H7 (cell line): Measurements from ENCODE around the gene HSD17B4. TPM values are rescaled to one million over a fixed set of nuclear protein-coding genes. Genes with fewer than 3 reads are reported as not detected.
"Not testable (repeated sequence)": the region's sequence is repeated elsewhere in the genome, so short reads cannot be mapped to it uniquely, and the experiment has no call there.

ENCODE experiments used
- DNase-seq: peaks from one replicate; pipeline ENCODE4 v3.0.0; 2012
- H3K27me3 ChIP-seq: 2 replicates; pipeline ENCODE4 v1.6.0; 2011; ENCODE audit warnings: mild to moderate bottlenecking, low read length; ENCODE audit not compliant: control insufficient read depth, insufficient read depth
- H3K36me3 ChIP-seq: replicated peaks from 2 replicates; pipeline ENCODE4 v1.5.1; 2011; ENCODE audit warnings: low read length; ENCODE audit not compliant: control insufficient read depth, insufficient read depth
- H3K4me3 ChIP-seq: 2 replicates; pipeline ENCODE4 v1.5.1; 2011; ENCODE audit warnings: low read depth, mild to moderate bottlenecking, control low read depth, low read length, moderate library complexity; ENCODE audit not compliant: insufficient read depth
- total RNA-seq: library from RNA; depleted of rRNA; stranded (reverse); fragments of >200 nt; shearing (Covaris generic); gene quantifications from 2 replicates; pipeline ENCODE4 v1.2.3, GENCODE V29; 2014

HSD17B4 gene
- total RNA-seq, 1 experiment from 2014 or later: 339 TPM

- not testable (repeated sequence) for H3K27me3 ChIP-seq, H3K36me3 ChIP-seq, H3K4me3 ChIP-seq, DNase-seq
Observed at GRCh38 chr5:119450627-119451026, 1.7 kb upstream of the HSD17B4 start.

- Histone ChIP-seq H3K4me3 (no peak overlapping the region), H3K36me3 (no peaks in the 10 kb centered on the region), H3K27me3 (no peaks in the 10 kb centered on the region)
- peak; percentile 40 for DNase-seq
Observed at GRCh38 chr5:119451561-119451960, 736 bp upstream of the HSD17B4 start.

- DNase-seq: no peak
- H3K27me3 ChIP-seq: no peaks in the 10 kb centered on the region
- H3K36me3 ChIP-seq: no peaks in the 10 kb centered on the region
- H3K4me3 ChIP-seq: peak overlapping the region; percentile 75; the same call in 1 of the 2 replicates
Observed at GRCh38 chr5:119452060-119452372, 281 bp upstream of the HSD17B4 start.

GRCh38 chr5:119453040-119453373, 710 bp downstream of the HSD17B4 start:
- peak; percentile 24 for DNase-seq
- H3K36me3 ChIP-seq: no peaks in the 10 kb centered on the region

DNA sequence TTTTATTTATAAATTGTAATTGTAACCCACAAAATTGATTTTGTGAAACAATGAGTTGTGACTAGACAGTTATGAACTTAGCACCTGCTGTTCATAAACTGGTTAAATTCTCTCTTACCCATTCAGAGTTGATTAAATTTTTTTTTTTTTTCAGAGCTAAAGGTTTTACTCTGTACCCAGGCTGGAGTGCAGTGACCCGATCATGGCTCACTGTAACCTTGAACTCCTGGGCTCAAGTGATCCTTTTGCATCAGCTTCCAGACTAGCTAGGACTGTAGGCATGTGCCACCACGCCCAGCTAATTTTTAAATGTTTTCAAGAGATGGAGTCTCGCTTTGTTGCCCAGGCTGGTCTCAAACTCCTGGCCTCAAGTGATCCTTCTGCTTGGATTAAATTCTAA, 1.9 kb downstream of the HSD17B4 start:
- H3K27me3 ChIP-seq: no peaks in the 10 kb centered on the region
- DNase-seq: no peak
- H3K4me3 ChIP-seq: no peak overlapping the region
- no peaks in the 10 kb centered on the region for H3K36me3 ChIP-seq

More at GRCh38 chr5:119453040-119453373, 710 bp downstream of the HSD17B4 start:
- H3K27me3 ChIP-seq: no peaks in the 10 kb centered on the region
- H3K4me3 ChIP-seq: peak overlapping the region; percentile 75

DNA sequence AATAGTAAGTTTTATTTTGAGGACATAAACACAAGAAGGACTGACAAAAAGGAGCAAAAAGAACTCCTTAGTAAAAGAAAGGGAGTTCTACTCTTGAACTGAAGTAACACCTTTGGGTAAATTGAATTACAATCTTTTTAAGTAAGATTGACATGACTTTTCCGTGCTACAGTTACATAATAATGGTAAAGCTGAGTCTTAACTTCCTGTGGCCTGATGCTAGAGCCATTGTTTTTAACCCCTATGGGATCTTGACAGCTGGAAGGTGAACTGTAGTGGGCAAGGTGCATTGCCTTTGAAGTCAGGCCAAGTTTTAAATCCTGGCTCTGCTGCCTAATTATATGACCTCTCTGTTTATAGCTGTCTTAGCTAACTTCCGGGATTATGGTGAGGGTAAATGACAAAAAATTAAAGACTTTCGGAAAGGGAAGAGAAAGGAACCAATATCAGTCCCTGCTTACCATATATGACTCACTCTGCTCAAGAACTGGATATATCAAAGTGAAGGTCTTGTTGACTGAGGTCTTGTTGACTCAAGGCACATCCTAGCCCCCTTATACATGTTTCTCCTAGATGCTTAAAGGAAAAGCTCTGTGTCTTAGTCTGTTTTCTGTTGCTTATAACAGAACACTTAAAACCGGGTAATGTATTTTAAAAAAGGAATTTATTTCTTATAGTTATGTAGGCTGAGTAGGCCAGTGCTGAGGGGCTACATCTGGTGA, 6.8 kb downstream of the HSD17B4 start:
- Histone ChIP-seq H3K27me3 (no peaks in the 10 kb centered on the region), H3K36me3 (no peaks in the 10 kb centered on the region)

DNA sequence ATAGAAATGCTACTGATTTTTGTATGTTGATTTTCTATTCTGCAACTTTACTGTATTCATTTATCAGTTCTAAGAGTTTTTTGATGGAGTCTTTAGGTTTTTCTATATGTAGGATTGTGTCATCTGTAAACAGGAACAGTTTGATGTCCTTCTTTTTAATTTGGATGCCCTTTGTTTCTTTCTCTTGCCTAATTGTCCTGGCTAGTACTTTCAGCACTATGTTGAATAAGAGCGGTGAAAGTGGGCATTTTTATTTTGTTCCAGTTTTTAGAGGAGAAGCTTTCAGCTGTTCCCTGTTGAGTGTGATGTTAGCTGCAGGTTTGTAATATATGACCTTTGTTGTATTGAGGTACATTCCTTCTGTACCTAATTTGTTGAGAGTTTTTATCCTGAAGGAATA, 13.3 kb downstream of the HSD17B4 start:
- Histone ChIP-seq H3K4me3 (no peak overlapping the region), H3K27me3 (no peaks in the 10 kb centered on the region), H3K36me3 (no peaks in the 10 kb centered on the region)
- no peak for DNase-seq

More for the DNA sequence above, 6.8 kb downstream of the HSD17B4 start:
- no peak overlapping the region for H3K4me3 ChIP-seq
- peak; percentile 48 for DNase-seq

- Histone ChIP-seq H3K4me3 (no peak overlapping the region), H3K36me3 (no peaks in the 10 kb centered on the region), H3K27me3 (no peaks in the 10 kb centered on the region)
- no peak for DNase-seq
Observed at GRCh38 chr5:119468286-119468685, 16.0 kb downstream of the HSD17B4 start.

- DNase-seq: peak; percentile 33
- no peak overlapping the region for H3K4me3 ChIP-seq
- no peaks in the 10 kb centered on the region for H3K27me3 ChIP-seq
Observed at GRCh38 chr5:119470105-119470763, 17.9 kb downstream of the HSD17B4 start.

DNA sequence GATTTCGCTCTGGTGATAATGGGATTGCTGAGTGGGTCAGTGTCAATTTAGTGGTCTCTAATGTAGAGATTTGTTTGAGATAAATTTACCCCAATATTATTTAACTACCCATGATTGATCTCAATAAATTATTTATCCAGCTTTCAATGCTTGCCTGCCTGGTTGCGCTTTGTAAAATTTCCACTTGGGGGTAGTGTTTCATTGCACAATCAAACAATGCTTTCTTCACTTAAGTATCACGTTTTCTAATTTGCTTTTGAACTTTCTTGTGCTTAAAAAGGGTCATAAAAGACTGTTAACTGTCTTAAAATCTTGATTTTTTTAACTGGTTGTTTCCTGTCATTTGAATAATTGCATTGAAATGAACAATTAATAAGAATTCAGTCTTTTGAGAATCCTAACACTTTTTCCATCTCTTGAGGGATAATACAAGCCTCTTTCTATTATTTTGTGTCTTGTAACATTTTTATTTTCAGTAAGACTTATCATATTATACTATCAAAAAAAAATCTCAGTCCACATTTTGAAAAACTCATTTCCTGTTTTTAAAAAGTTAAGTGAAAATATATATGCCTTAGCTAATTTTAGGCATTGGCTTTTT, 18.7 kb downstream of the HSD17B4 start:
- Histone ChIP-seq H3K36me3 (peaks cover 1% of the 10 kb centered on the region; the same call in 1 of the 2 replicates), H3K27me3 (no peaks in the 10 kb centered on the region), H3K4me3 (no peak overlapping the region)
- DNase-seq: no peak

More at GRCh38 chr5:119470105-119470763, 17.9 kb downstream of the HSD17B4 start:
- peaks cover 1% of the 10 kb centered on the region; the same call in 1 of the 2 replicates for H3K36me3 ChIP-seq

- Histone ChIP-seq H3K36me3 (peaks cover 3% of the 10 kb centered on the region), H3K4me3 (no peak overlapping the region), H3K27me3 (no peaks in the 10 kb centered on the region)
- no peak for DNase-seq
Observed at GRCh38 chr5:119473241-119473640, 20.9 kb downstream of the HSD17B4 start.

DNA sequence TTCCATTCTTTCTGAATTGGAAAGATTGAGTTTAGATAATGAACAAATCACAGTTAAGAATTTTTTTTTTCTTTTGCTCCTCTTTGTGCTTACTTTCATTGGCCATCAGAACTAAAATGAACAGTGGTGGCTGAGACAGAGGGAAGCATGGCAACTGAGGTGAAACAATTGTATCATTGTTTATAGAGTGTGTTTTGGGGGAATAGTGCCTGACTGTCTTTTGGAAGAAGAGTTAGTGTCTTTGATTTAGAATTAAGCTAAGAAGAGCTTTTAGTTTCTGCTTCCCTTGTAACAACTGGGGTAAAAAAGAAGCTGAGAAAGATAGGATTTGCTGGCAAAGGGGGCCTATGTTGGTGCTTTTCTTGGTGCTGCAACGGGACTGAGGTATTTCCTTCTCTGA, 24.0 kb downstream of the HSD17B4 start:
- DNase-seq: no peak
- H3K4me3 ChIP-seq: no peak overlapping the region
- no peaks in the 10 kb centered on the region for H3K27me3 ChIP-seq
- peaks cover 3% of the 10 kb centered on the region for H3K36me3 ChIP-seq

- no peaks in the 10 kb centered on the region for H3K27me3 ChIP-seq
- DNase-seq: no peak
- H3K36me3 ChIP-seq: peaks cover 3% of the 10 kb centered on the region
- H3K4me3 ChIP-seq: no peak overlapping the region
Observed at GRCh38 chr5:119478781-119479180, 26.5 kb downstream of the HSD17B4 start.

DNA sequence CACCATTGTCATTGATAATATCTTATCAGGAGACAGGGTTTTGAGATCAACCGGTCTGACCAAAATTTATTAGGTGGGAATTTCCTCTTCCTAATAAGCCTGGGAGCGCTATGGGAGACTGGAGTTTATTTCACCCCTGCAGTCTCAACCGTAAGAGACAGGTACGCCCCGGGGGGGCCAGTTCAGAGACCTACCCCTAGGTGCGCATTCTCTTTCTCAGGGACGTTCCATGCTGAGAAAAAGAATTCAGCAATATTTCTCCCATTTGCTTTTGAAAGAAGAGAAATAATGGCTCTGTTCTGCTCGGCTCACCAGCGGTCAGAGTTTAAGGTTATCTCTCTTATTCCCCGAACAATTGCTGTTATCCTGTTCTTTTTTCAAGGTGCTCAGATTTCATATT, 28.3 kb downstream of the HSD17B4 start:
- H3K27me3 ChIP-seq, H3K4me3 ChIP-seq, DNase-seq, H3K36me3 ChIP-seq: not testable (repeated sequence)

DNA sequence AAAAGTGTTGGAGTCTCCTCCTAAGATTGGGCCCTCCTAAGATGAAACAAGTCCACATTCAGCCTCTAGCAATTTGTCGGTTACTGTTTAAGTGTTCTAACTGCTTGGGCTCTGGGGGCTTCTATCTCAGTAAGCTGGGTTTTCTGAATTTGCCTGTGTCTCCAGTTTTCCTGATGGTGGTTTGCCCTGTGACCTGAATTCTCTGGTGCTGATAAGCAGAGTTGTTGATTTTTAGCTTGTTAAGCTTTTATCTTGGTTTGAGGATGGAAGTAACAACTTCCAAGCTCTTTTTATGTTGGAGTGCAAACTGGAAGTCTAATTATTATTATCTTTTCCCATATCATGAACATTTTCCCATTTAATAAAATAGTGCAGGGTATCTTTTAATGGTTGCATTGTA, 30.9 kb downstream of the HSD17B4 start:
- Histone ChIP-seq H3K4me3 (no peak overlapping the region), H3K27me3 (no peaks in the 10 kb centered on the region), H3K36me3 (peaks cover 1% of the 10 kb centered on the region; the same call in 1 of the 2 replicates)
- no peak for DNase-seq
